Measurements from ENCODE around the gene MEIKIN. TPM values are rescaled to one million over a fixed set of nuclear protein-coding genes. Genes with fewer than 3 reads are reported as not detected.
A peak's percentile ranks its signal among the peaks of the same experiment; 100 is the strongest.

MEIKIN gene
- total RNA-seq, 1 experiment from 2014 or later: not detected

DNA sequence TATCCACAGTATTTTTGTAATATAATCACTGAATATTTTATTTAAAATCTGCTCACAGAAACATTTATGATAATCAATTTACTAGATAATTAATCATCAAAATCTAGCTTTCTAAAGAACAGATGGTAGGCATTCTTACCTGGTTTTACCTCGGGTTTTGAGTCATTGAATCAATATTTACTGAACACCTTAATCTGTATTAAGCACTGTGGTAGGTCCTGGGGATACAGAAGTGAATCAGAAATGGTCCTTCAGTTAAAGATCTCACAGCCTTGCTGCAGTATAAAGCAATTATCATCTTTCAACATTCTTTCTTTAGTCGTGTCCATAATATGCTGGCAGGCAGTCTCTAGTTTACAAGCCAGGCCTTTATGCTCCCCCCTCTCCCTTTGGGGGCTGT, 2.0 kb upstream of the MEIKIN start:
- no TSS peak for BruUV-seq (replicated peaks)
- no peaks in the 10 kb centered on the region for H3F3A ChIP-seq (ENCODE audit: low read length, unreplicated experiment)
- no peaks in the 10 kb centered on the region for H3K36me3 ChIP-seq (ENCODE audit: low read depth, low read length)
- H3K27ac ChIP-seq (ENCODE audit: low read length): no peak overlapping the region
- no peak overlapping the region for H3K4me2 ChIP-seq (ENCODE audit: low read length)
- intact Hi-C loops (cut with micrococcal nuclease): no loop called here
- POLR2A ChIA-PET (ENCODE audit: unreplicated experiment): interaction anchor here (0.6 kb wide), 1 partner anchor 34 kb away, joined by 14 read pairs; no protein-coding TSS in a partner anchor
- no peak overlapping the region for H3K9ac ChIP-seq (ENCODE audit: low read length)
- H3K9me3 ChIP-seq (ENCODE audit: low read length): no peaks in the 10 kb centered on the region
- TF ChIP-seq EZH2phosphoT487 (IDR thresholded peaks at IDR 0.05; ENCODE audit: borderline replicate concordance, low read length): no peak
- TF ChIP-seq, protein P1, sequence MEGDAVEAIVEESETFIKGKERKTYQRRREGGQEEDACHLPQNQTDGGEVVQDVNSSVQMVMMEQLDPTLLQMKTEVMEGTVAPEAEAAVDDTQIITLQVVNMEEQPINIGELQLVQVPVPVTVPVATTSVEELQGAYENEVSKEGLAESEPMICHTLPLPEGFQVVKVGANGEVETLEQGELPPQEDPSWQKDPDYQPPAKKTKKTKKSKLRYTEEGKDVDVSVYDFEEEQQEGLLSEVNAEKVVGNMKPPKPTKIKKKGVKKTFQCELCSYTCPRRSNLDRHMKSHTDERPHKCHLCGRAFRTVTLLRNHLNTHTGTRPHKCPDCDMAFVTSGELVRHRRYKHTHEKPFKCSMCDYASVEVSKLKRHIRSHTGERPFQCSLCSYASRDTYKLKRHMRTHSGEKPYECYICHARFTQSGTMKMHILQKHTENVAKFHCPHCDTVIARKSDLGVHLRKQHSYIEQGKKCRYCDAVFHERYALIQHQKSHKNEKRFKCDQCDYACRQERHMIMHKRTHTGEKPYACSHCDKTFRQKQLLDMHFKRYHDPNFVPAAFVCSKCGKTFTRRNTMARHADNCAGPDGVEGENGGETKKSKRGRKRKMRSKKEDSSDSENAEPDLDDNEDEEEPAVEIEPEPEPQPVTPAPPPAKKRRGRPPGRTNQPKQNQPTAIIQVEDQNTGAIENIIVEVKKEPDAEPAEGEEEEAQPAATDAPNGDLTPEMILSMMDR (conservative IDR thresholded peaks at IDR 0.05; ENCODE audit: low read depth, low read length): no peak
- TF ChIP-seq EZH2 (IDR thresholded peaks at IDR 0.05; ENCODE audit: low read length, unreplicated experiment): no peak
- H2AFZ ChIP-seq (ENCODE audit: low read length): no peak overlapping the region
- no peaks in the 10 kb centered on the region for H4K20me1 ChIP-seq (ENCODE audit: low read length)
- no peak for ATAC-seq
- H3K9me2 ChIP-seq (replicated peaks; ENCODE audit: low read length): no peaks in the 10 kb centered on the region
- CTCF ChIA-PET: no interaction called here
- H3K79me2 ChIP-seq (ENCODE audit: low read length): no peaks in the 10 kb centered on the region
- no peaks in the 10 kb centered on the region for H3K4me1 ChIP-seq (ENCODE audit: insufficient read depth, low read length)
- H3K4me3 ChIP-seq (ENCODE audit: low read length): no peak overlapping the region
- DNase-seq: peak; percentile 47
- no peaks in the 10 kb centered on the region for H3K27me3 ChIP-seq (ENCODE audit: low read length)

GRCh38 chr5:131944702-131945550, 537 bp downstream of the MEIKIN start:
- BruUV-seq (replicated peaks): no TSS peak
- Histone ChIP-seq H3K9ac (ENCODE audit: low read length) (no peak overlapping the region), H3K9me3 (ENCODE audit: low read length) (no peaks in the 10 kb centered on the region), H3K4me2 (ENCODE audit: low read length) (no peak overlapping the region), H3K27me3 (ENCODE audit: low read length) (peaks cover 6% of the 10 kb centered on the region; the same call in 1 of the 2 replicates), H3K4me3 (ENCODE audit: low read length) (no peak overlapping the region), H3K27ac (ENCODE audit: low read length) (no peak overlapping the region), H3K9me2 (replicated peaks; ENCODE audit: low read length) (no peaks in the 10 kb centered on the region), H3K36me3 (ENCODE audit: low read depth, low read length) (no peaks in the 10 kb centered on the region), H3F3A (ENCODE audit: low read length, unreplicated experiment) (no peaks in the 10 kb centered on the region), H2AFZ (ENCODE audit: low read length) (no peak overlapping the region), H3K4me1 (ENCODE audit: insufficient read depth, low read length) (no peaks in the 10 kb centered on the region), H4K20me1 (ENCODE audit: low read length) (no peaks in the 10 kb centered on the region), H3K79me2 (ENCODE audit: low read length) (no peaks in the 10 kb centered on the region)
- TF ChIP-seq, protein P1 (conservative IDR thresholded peaks at IDR 0.05; ENCODE audit: low read depth, low read length): no peak
- TF ChIP-seq EZH2phosphoT487 (IDR thresholded peaks at IDR 0.05; ENCODE audit: borderline replicate concordance, low read length) (no peak), EZH2 (IDR thresholded peaks at IDR 0.05; ENCODE audit: low read length, unreplicated experiment) (no peak)
- no peak for ATAC-seq
- ChIA-PET CTCF (no interaction called here), POLR2A (ENCODE audit: unreplicated experiment) (no interaction called here)
- intact Hi-C loops (cut with micrococcal nuclease): no loop called here
- no peak for DNase-seq

- CTCF ChIA-PET: no interaction called here
- H3K9ac ChIP-seq (ENCODE audit: low read length): no peak overlapping the region
- H3K9me2 ChIP-seq (replicated peaks; ENCODE audit: low read length): no peaks in the 10 kb centered on the region
- no peak overlapping the region for H3K27ac ChIP-seq (ENCODE audit: low read length)
- H3K4me3 ChIP-seq (ENCODE audit: low read length): no peak overlapping the region
- H3F3A ChIP-seq (ENCODE audit: low read length, unreplicated experiment): no peaks in the 10 kb centered on the region
- intact Hi-C loops (cut with micrococcal nuclease): no loop called here
- no peaks in the 10 kb centered on the region for H3K4me1 ChIP-seq (ENCODE audit: insufficient read depth, low read length)
- no peak overlapping the region for H3K4me2 ChIP-seq (ENCODE audit: low read length)
- DNase-seq (no peak), ATAC-seq (no peak)
- no peaks in the 10 kb centered on the region for H4K20me1 ChIP-seq (ENCODE audit: low read length)
- TF ChIP-seq, protein P1 (conservative IDR thresholded peaks at IDR 0.05; ENCODE audit: low read depth, low read length): no peak
- TF ChIP-seq EZH2phosphoT487 (IDR thresholded peaks at IDR 0.05; ENCODE audit: borderline replicate concordance, low read length) (no peak), EZH2 (IDR thresholded peaks at IDR 0.05; ENCODE audit: low read length, unreplicated experiment) (no peak)
- peaks cover 15% of the 10 kb centered on the region; the same call in 1 of the 2 replicates for H3K27me3 ChIP-seq (ENCODE audit: low read length)
- BruUV-seq (replicated peaks): no TSS peak
- POLR2A ChIA-PET (ENCODE audit: unreplicated experiment): no interaction called here
- no peaks in the 10 kb centered on the region for H3K36me3 ChIP-seq (ENCODE audit: low read depth, low read length)
- no peak overlapping the region for H2AFZ ChIP-seq (ENCODE audit: low read length)
- H3K9me3 ChIP-seq (ENCODE audit: low read length): no peaks in the 10 kb centered on the region
- no peaks in the 10 kb centered on the region for H3K79me2 ChIP-seq (ENCODE audit: low read length)
These were observed 1.5 kb downstream of the MEIKIN start for GRCh38 chr5:131943916-131944315.
